Stimulated activated naive B cell treated with anti-CD40 and anti-IgM and Interleukin-4, amounts not matched to agents 10 μg/mL and 1 μg/mL and 100 μg/mL, for 72 hours (primary cell): Measurements from ENCODE around the gene PDAP1.
"Not testable (repeated sequence)": the region's sequence is repeated elsewhere in the genome, so short reads cannot be mapped to it uniquely, and the experiment has no call there.

Experiments used
- ATAC-seq, 2 donors: fragments of 150-1000 bp; cut with Tn5 transposase; replicated peaks; 2 replicates each; pipeline ENCODE4 v1.10.0; 2021; ENCODE audit warnings: moderate library complexity in 1 of 2
- DNase-seq: peaks from one replicate; pipeline ENCODE4 v3.0.0; 2021
- H3K27ac Mint-ChIP-seq: one replicate; pipeline ENCODE4 v1.8.0; 2022; ENCODE audit warnings: mild to moderate bottlenecking, mixed read lengths
- H3K27me3 Mint-ChIP-seq, 2 donors: one replicate each; pipeline ENCODE4 v1.8.0; 2022; ENCODE audit warnings: mixed read lengths in 2 of 2
- H3K36me3 Mint-ChIP-seq, 2 donors: one replicate each; pipeline ENCODE4 v1.8.0; 2022; ENCODE audit warnings: mixed read lengths in 2 of 2, mild to moderate bottlenecking in 1 of 2
- H3K4me1 Mint-ChIP-seq, 2 donors: one replicate each; pipeline ENCODE4 v1.8.0; 2022; ENCODE audit warnings: mixed read lengths in 2 of 2, mild to moderate bottlenecking in 1 of 2
- H3K4me3 Mint-ChIP-seq, 2 donors: one replicate each; pipeline ENCODE4 v1.8.0; 2022; ENCODE audit warnings: mild to moderate bottlenecking in 2 of 2, mixed read lengths in 2 of 2, moderate library complexity in 1 of 2
- H3K9me3 Mint-ChIP-seq, 2 donors: one replicate each; pipeline ENCODE4 v1.8.0; 2022; ENCODE audit warnings: mixed read lengths in 2 of 2, mild to moderate bottlenecking in 1 of 2

The PDAP1 gene

DNA sequence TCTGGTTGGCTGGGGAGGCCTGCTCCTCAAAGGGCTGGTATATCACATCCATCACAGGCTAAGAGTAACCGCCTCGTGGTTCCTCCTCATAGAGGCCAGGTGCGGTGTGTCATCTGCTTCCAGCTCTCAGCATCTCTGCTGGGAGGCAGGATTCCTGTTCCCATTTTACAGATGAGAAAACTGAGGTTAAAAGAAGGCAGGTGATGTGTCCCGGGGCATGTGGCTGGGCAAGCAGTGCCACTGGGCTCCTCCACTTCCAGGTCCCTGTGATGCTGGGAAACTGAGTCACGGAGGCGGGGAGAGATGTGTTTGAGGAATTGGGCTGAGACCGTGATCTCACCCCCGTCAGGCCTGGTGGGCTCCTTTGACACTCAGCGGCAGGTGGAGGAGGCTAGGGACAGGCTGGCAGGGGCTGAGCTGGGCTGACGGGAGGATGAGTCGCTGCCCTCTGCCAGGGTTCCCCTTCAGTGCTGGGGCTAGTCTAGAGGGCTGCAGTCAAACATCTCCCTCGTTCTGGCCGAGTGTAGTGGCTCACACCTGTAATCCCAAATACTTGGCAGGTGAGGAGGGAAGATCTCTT lies 24.5 kb downstream of the PDAP1 start:
- Mint-ChIP-seq H3K27me3 (no peaks in the 10 kb centered on the region), H3K4me3 (peak overlapping the region; percentile 17 to 26), H3K4me1 (peaks cover 36 to 72% of the 10 kb centered on the region in 2 donors), H3K36me3 (peaks cover 52 to 59% of the 10 kb centered on the region in 2 donors), H3K27ac (peak overlapping the region; percentile 86), H3K9me3 (no peaks in the 10 kb centered on the region)
- ATAC-seq, result no peak
- DNase-seq, result no peak

DNA sequence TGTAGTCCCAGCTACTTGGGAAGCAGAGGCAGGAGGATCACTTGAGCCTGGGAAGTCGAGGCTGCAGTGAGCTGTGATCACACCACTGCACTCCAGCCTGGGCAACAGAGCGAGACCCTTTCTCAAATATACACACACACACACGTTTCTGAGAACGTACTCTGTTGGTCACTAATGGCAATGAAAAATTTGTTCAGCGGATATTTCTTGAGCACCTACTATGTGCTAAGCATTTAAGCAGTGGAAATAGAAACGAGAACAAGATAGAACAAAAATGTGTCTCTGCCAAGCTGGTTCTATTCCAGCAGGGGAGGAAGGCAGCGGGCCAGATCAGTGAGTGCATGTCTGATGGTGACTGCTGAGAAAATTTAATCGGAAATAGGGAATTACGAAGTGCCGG lies 25.2 kb downstream of the PDAP1 start:
- Mint-ChIP-seq H3K27ac (peak overlapping the region; percentile 86), H3K36me3 (peaks cover 50 to 59% of the 10 kb centered on the region in 2 donors), H3K27me3 (no peaks in the 10 kb centered on the region), H3K9me3 (no peaks in the 10 kb centered on the region), H3K4me1 (peaks cover 36 to 74% of the 10 kb centered on the region in 2 donors), H3K4me3 (no peak overlapping the region)
- DNase-seq, result no peak
- ATAC-seq, result no peak

DNA sequence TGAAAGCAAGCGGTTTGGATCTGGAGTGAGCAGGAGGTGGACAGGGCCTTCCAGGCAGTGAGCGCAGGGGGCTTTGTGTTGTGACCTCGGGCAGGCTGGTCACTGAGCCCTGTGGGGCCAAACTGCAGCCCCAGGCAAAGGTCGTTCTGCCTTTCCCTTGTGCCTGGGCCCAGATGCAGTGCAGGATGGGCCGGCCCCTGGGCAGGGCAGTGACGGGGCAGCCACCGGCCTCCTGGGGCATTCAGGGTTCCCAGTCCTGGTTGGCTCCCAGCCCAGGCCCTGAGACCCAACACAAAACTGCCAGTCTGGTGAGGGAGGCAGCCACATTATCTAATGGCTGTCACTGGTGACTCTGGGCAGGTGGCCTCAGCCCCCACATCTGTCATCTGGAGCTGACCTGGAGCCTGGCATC lies 26.7 kb downstream of the PDAP1 start:
- ATAC-seq (no peak), DNase-seq (no peak)
- Mint-ChIP-seq H3K9me3 (no peaks in the 10 kb centered on the region), H3K27me3 (no peaks in the 10 kb centered on the region), H3K4me1 (peaks cover 39 to 89% of the 10 kb centered on the region in 2 donors), H3K36me3 (peaks cover 52 to 63% of the 10 kb centered on the region in 2 donors), H3K4me3 (peak overlapping the region; percentile 86 to 90), H3K27ac (peak overlapping the region; percentile 99)

GRCh38 chr7:99380823-99381663 lies 27.4 kb downstream of the PDAP1 start:
- DNase-seq (peak; percentile 93), ATAC-seq (peak; percentile 82 to 84)
- peaks cover 50 to 58% of the 10 kb centered on the region in 2 donors for H3K36me3 Mint-ChIP-seq
- peak overlapping the region; percentile 99 for H3K27ac Mint-ChIP-seq
- H3K4me1 Mint-ChIP-seq, result peaks cover 40 to 89% of the 10 kb centered on the region in 2 donors
- peak overlapping the region; percentile 86 to 90 for H3K4me3 Mint-ChIP-seq
- H3K27me3 Mint-ChIP-seq, result no peaks in the 10 kb centered on the region
- no peaks in the 10 kb centered on the region for H3K9me3 Mint-ChIP-seq

DNA sequence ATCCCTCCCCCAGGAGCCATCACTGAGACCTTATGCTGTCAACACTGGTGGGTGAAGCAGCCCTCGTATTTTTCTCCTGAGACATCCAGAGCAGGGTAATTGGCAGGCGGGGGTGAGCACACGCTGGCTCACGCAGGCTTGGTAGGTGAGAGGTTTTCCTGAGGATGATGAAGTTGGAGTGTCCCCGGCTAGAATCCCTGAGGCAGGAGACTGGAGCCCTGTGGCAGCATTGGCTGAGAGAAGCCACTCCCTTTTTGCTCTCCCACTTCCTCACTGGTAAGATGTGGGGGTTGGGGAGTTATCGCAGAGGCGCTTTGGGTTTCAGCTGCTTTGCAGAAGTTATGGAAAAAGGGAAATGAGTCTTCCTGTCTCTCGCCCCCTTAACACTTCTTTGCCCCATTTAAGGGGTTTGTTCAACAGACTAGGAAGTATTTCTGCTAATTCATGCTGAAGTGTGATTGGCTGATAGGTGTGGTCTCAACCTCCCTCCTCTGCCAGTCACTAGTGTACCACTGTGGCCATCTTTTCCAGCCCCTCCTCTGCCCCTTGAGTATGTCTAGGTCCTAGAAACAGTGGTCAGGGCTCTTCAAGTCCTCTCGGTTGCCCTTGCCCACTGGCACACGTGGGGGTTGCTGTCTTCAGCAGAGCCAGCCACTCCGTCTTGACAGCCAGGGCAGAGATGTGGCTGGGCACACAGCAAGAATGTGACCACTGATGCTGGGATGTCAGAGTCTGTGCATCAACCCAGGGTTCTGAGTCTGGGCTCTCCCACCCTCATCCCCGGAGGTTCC lies 28.2 kb downstream of the PDAP1 start:
- ATAC-seq (peak; percentile 66 to 69), DNase-seq (peak; percentile 78)
- Mint-ChIP-seq H3K4me3 (peak overlapping the region; percentile 86 to 90), H3K9me3 (no peaks in the 10 kb centered on the region), H3K27me3 (no peaks in the 10 kb centered on the region), H3K36me3 (peaks cover 48 to 52% of the 10 kb centered on the region in 2 donors), H3K4me1 (peaks cover 40 to 81% of the 10 kb centered on the region in 2 donors), H3K27ac (peak overlapping the region; percentile 99)

- H3K9me3 Mint-ChIP-seq, H3K27me3 Mint-ChIP-seq, DNase-seq: not testable (repeated sequence)
- Mint-ChIP-seq H3K27ac (peak overlapping the region; percentile 99), H3K4me3 (peak overlapping the region; percentile 86 to 90), H3K36me3 (peaks cover 46 to 52% of the 10 kb centered on the region in 2 donors), H3K4me1 (peaks cover 40 to 76% of the 10 kb centered on the region in 2 donors)
- ATAC-seq, result peak in 1 of 2 donors; percentile 4
Observed at GRCh38 chr7:99379693-99380031, 28.7 kb downstream of the PDAP1 start.

DNA sequence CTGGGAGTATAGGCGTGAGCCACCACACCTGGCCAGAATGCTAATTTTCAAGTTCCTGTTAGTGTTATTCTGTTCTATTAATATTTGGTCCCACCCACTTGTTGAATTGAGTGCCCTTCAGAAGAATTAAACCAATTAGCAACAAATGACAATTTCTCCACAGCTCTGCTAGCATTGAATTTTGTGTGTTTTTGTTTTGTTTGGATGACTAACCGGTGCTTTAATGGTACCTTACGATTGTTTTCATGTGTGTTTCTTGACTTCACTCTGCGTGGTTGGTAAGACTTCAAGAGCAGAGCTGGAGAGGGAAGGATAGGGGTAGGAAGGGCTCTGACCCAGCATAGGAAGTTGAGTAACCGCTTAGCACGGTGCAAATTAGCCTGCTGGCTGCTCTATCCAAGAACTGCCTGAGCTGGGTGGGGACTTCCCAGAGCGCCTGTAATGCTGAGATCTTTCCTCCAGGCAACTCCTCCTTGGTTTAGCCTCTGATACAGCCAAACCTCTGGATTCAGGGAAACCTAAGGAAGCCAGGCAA lies 29.3 kb downstream of the PDAP1 start:
- Mint-ChIP-seq H3K9me3 (no peaks in the 10 kb centered on the region), H3K27ac (peak overlapping the region; percentile 99), H3K4me1 (peaks cover 38 to 70% of the 10 kb centered on the region in 2 donors), H3K4me3 (peak overlapping the region; percentile 86 to 90), H3K36me3 (peaks cover 43 to 52% of the 10 kb centered on the region in 2 donors), H3K27me3 (no peaks in the 10 kb centered on the region)
- ATAC-seq (peak in 1 of 2 donors; percentile 23), DNase-seq (peak; percentile 52)

- H3K9me3 Mint-ChIP-seq, result no peaks in the 10 kb centered on the region
- peaks cover 25 to 28% of the 10 kb centered on the region in 2 donors for H3K36me3 Mint-ChIP-seq
- peak; percentile 64 for DNase-seq
- peak overlapping the region; percentile 84 for H3K4me3 Mint-ChIP-seq
- H3K27ac Mint-ChIP-seq, result peak overlapping the region; percentile 91
- H3K4me1 Mint-ChIP-seq, result peaks cover 17 to 47% of the 10 kb centered on the region in 2 donors
- H3K27me3 Mint-ChIP-seq, result no peaks in the 10 kb centered on the region
- peak; percentile 45 to 51 for ATAC-seq
Observed at GRCh38 chr7:99375070-99375807, 33.2 kb downstream of the PDAP1 start.

DNA sequence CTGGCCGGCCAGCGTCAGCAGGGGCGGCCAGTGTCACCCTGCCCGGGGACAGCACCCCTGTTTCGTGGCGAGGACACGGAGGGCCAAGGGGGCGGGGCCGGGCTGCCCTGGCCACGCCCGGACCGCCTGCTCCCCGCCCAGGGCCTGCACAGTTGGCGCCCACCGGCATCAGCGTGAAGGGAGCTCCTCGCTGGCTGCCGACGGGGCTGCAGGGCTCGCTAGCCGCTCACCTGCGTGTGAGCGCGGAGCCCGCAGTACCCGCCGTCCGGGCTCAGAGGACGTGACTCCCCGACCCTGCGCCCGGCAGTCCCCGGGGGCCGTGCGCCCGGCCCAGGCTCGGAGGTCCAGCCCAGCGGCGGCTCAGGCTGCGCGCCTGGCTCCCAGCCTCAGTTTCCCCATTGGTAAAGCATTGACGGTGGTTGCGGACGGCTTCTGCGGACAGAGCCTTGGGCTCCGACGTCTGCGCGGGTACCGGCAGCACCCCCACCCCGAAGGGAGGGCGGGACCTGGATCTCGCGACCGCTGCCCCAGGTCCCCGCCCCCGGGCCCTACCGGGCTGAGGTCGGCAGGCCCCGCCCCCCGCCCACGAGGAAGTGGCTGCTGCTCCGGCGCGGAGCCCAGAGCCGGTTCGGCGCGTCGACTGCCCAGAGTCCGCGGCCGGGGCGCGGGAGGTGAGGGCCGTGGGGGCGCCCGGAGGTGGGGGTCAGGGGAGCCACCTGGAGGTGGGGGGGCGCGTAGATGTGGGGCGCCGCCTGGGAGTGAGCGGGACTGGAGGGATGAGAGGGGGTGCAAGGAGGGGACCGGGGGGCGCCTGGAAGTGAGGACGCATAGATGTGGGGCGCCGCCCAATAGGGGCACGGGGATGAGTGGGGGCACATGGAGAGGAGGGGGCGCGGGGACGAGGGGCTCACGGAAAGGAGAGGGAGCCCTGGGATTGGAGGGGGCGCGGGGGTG lies 34.0 kb downstream of the PDAP1 start, which contains the start of gene ARPC1B:
TSS of gene ARPC1B (plus strand) at position 620 of the 954 bp plus-strand sequence. CDS start 10,985 bp downstream, outside the sequence.
- peaks cover 22 to 24% of the 10 kb centered on the region in 2 donors for H3K36me3 Mint-ChIP-seq

GRCh38 chr7:99373091-99374066 lies 35.0 kb downstream of the PDAP1 start:
- peaks cover 7 to 31% of the 10 kb centered on the region in 2 donors for H3K4me1 Mint-ChIP-seq
- H3K9me3 Mint-ChIP-seq, result no peaks in the 10 kb centered on the region
- no peak for DNase-seq
- H3K4me3 Mint-ChIP-seq, result peak overlapping the region; percentile 82 to 84
- peak overlapping the region; percentile 89 for H3K27ac Mint-ChIP-seq
- no peak for ATAC-seq
- peaks cover 23 to 27% of the 10 kb centered on the region in 2 donors for H3K36me3 Mint-ChIP-seq
- H3K27me3 Mint-ChIP-seq, result no peaks in the 10 kb centered on the region

More for the DNA sequence above, 34.0 kb downstream of the PDAP1 start, which contains the start of gene ARPC1B:
- DNase-seq, result peak; percentile 73
- Mint-ChIP-seq H3K4me3 (peak within 1 kb of the TSS; percentile 84), H3K27ac (peak within 1 kb of the TSS; percentile 91), H3K27me3 (no peaks in the 10 kb centered on the region), H3K4me1 (peaks cover 12 to 39% of the 10 kb centered on the region in 2 donors), H3K9me3 (no peaks in the 10 kb centered on the region)
- peak; percentile 71 to 77 for ATAC-seq

DNA sequence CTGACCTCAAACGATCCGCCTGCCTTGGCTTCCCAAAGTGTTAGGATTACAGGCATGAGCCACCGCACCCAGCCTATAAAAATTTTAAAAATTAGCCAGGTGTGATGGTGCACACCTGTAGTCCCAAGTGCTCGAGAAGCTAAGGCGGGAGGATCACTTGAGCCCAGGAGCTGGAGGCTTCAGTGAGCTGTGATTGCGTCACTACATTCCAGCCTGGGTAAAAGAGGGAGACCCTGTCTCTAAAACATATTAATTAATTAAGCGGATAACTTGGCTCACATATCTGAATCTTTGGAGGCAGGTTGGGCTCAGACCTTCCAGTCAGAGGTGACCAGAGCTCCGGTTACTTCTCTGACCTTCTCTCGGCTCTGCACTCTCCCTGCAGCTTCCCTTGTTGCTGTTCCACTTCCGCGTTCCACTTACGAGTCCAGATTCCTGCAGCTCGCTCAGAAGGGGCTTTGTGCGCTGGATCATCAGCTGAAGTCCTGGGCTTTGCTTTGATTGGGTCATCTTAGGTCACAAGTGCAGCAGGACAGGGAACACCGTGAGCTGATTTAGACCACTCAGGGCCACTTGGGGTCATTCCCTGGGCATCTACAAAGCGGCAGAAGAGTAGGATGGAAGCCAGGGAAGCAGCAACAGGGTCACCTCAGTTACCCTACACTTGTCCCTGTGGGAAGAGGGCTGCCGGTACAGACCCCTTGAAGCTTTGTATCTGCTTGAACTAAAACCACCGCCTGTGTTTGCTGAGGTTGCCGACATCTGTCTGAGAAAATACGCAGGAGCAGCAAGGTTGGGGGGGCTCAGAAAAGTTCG lies 35.9 kb downstream of the PDAP1 start:
- no peak for ATAC-seq
- Mint-ChIP-seq H3K27ac (peak overlapping the region; percentile 89), H3K36me3 (peaks cover 17 to 18% of the 10 kb centered on the region in 2 donors)

More for the DNA sequence above, 35.9 kb downstream of the PDAP1 start:
- Mint-ChIP-seq H3K27me3 (no peaks in the 10 kb centered on the region), H3K9me3 (no peaks in the 10 kb centered on the region), H3K4me3 (peak overlapping the region; percentile 82 to 84), H3K4me1 (peaks cover 6 to 24% of the 10 kb centered on the region in 2 donors)
- DNase-seq, result no peak
